BJ (cell line): Measurements from ENCODE around the gene TMIGD1. TPM values are rescaled to one million over a fixed set of nuclear protein-coding genes. Genes with fewer than 3 reads are reported as not detected.

ENCODE experiments used
- CTCF ChIA-PET: fragments of 350-600 bp; formaldehyde crosslinking; extraction: SDS; loops from one replicate; lab custom pipeline; 2021; ENCODE audit warnings: antibody characterized with exemption, inconsistent platforms; lab: Yijun Ruan, JAX
- POLR2A ChIA-PET: fragments of 300-600 bp; sonication (Branson Sonifier 250); formaldehyde crosslinking; extraction: SDS; loops from one replicate; lab custom pipeline; 2021; ENCODE audit warnings: antibody characterized with exemption; lab: Charles Lee
- DNase-seq: peaks from one replicate; pipeline ENCODE4 v3.0.0-alpha.2; 2011; ENCODE audit warnings: low read depth
- H3K27me3 ChIP-seq: 2 replicates; pipeline ENCODE4 v1.6.0; 2011; ENCODE audit warnings: low read length; ENCODE audit not compliant: control insufficient read depth, insufficient read depth
- H3K36me3 ChIP-seq: 2 replicates; pipeline ENCODE4 v1.5.1; 2011; ENCODE audit warnings: low read length; ENCODE audit not compliant: control insufficient read depth, insufficient read depth
- H3K4me3 ChIP-seq: 2 replicates; pipeline ENCODE4 v1.5.1; 2011; ENCODE audit warnings: low read depth, mild to moderate bottlenecking, control low read depth, low read length
- CTCF ChIP-seq: IDR thresholded peaks from 2 replicates; pipeline ENCODE4 v1.5.1; 2011; ENCODE audit warnings: low read depth, mild to moderate bottlenecking, control low read depth, inconsistent platforms, low read length, moderate library complexity; ENCODE audit not compliant: insufficient read depth
- polyA plus RNA-seq: library from polyadenylated mRNA; depleted of rRNA; stranded (reverse); fragments of >200 nt; gene quantifications from 2 replicates; pipeline ENCODE4 v1.2.3, GENCODE V29; 2011

Gene TMIGD1
- polyA plus RNA-seq, 1 experiment: not detected

DNA sequence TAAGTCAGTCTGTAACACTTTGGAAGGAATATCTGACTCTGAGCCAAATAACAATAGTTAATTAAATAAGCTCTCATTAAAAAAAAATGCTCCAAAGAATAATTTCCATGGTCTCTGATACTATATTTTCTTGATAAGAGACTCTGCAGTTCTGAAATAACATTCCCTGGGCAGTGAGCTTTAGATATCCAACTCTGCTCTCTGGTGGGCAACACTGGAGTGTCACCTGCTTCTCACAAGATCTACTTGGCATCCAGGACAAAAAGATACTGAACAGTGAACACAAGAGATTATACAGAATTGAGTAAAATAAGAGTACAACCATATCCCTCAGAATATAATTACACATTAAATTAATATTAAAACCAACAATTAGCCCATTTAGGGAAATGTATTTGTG lies 55.8 kb downstream of the TMIGD1 start:
- peak; percentile 41 for TF ChIP-seq CTCF
- CTCF ChIA-PET: interaction anchor here (0.6 to 4.7 kb wide), 5 partner anchors 145 to 173 kb away, joined by 3 to 31 read pairs (median 4); no protein-coding TSS in a partner anchor
- POLR2A ChIA-PET: no interaction called here
- no peak for DNase-seq
- no peak overlapping the region for H3K4me3 ChIP-seq
- H3K36me3 ChIP-seq: peaks cover 4% of the 10 kb centered on the region; the same call in 1 of the 2 replicates
- H3K27me3 ChIP-seq: no peaks in the 10 kb centered on the region

- ChIA-PET POLR2A (no interaction called here), CTCF (no interaction called here)
- DNase-seq: no peak
- H3K27me3 ChIP-seq: no peaks in the 10 kb centered on the region
- peaks cover 11% of the 10 kb centered on the region for H3K36me3 ChIP-seq
- TF ChIP-seq CTCF: no peak
- no peak overlapping the region for H3K4me3 ChIP-seq
Observed at GRCh38 chr17:30275911-30276310, 57.9 kb downstream of the TMIGD1 start.

DNA sequence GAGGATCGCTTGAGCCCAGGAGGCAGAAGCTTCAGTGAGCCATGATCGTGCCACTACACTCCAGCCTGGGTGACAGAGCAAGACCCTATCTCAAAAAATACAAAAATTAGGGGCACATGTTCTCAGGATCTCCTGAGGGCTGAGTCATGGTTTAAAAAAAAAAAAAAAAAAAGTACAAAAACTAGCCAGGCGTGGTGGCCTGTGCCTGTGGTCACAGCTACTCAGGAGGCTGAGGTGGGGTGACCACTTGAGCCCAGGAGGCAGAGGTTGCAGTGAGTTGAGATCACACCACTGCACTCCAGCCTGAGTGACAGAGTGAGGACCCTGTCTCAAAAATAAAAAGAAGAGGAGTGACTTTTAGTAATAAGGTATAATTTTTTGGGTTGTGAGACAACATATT lies 59.0 kb downstream of the TMIGD1 start:
- ChIA-PET CTCF (no interaction called here), POLR2A (no interaction called here)
- DNase-seq: no peak
- TF ChIP-seq CTCF: no peak
- H3K4me3 ChIP-seq: no peak overlapping the region
- no peaks in the 10 kb centered on the region for H3K27me3 ChIP-seq
- H3K36me3 ChIP-seq: peaks cover 11% of the 10 kb centered on the region

- TF ChIP-seq CTCF: no peak
- DNase-seq: no peak
- POLR2A ChIA-PET: no interaction called here
- CTCF ChIA-PET: interaction anchor here (1.3 to 1.7 kb wide), 2 partner anchors 148 to 169 kb away, joined by 4 to 6 read pairs; no protein-coding TSS in a partner anchor
- Histone ChIP-seq H3K27me3 (no peaks in the 10 kb centered on the region), H3K4me3 (no peak overlapping the region), H3K36me3 (peaks cover 11% of the 10 kb centered on the region)
Observed at GRCh38 chr17:30273373-30273772, 60.5 kb downstream of the TMIGD1 start.

- ChIA-PET CTCF (interaction anchor here (0.6 to 1.5 kb wide), 4 partner anchors 145 to 697 kb away, joined by 3 to 5 read pairs (median 3); no protein-coding TSS in a partner anchor), POLR2A (no interaction called here)
- DNase-seq: no peak
- Histone ChIP-seq H3K27me3 (no peaks in the 10 kb centered on the region), H3K4me3 (no peak overlapping the region), H3K36me3 (peaks cover 14% of the 10 kb centered on the region)
- TF ChIP-seq CTCF: no peak
Observed at GRCh38 chr17:30271102-30271501, 62.8 kb downstream of the TMIGD1 start.
